GM12872 (cell line): ENCODE results near the gene OAF.

Experiments used
- TF ChIP-seq, protein P1 (sequence below): IDR thresholded peaks from 3 replicates; pipeline ENCODE4 v1.5.1; 2011; ENCODE audit warnings: low read depth, mild to moderate bottlenecking, low read length, moderate library complexity; ENCODE audit not compliant: insufficient read depth

Gene OAF

GRCh38 chr11:120235024-120235628 lies 24.3 kb downstream of the OAF start:
- TF ChIP-seq, protein P1, sequence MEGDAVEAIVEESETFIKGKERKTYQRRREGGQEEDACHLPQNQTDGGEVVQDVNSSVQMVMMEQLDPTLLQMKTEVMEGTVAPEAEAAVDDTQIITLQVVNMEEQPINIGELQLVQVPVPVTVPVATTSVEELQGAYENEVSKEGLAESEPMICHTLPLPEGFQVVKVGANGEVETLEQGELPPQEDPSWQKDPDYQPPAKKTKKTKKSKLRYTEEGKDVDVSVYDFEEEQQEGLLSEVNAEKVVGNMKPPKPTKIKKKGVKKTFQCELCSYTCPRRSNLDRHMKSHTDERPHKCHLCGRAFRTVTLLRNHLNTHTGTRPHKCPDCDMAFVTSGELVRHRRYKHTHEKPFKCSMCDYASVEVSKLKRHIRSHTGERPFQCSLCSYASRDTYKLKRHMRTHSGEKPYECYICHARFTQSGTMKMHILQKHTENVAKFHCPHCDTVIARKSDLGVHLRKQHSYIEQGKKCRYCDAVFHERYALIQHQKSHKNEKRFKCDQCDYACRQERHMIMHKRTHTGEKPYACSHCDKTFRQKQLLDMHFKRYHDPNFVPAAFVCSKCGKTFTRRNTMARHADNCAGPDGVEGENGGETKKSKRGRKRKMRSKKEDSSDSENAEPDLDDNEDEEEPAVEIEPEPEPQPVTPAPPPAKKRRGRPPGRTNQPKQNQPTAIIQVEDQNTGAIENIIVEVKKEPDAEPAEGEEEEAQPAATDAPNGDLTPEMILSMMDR = peak; percentile 92

DNA sequence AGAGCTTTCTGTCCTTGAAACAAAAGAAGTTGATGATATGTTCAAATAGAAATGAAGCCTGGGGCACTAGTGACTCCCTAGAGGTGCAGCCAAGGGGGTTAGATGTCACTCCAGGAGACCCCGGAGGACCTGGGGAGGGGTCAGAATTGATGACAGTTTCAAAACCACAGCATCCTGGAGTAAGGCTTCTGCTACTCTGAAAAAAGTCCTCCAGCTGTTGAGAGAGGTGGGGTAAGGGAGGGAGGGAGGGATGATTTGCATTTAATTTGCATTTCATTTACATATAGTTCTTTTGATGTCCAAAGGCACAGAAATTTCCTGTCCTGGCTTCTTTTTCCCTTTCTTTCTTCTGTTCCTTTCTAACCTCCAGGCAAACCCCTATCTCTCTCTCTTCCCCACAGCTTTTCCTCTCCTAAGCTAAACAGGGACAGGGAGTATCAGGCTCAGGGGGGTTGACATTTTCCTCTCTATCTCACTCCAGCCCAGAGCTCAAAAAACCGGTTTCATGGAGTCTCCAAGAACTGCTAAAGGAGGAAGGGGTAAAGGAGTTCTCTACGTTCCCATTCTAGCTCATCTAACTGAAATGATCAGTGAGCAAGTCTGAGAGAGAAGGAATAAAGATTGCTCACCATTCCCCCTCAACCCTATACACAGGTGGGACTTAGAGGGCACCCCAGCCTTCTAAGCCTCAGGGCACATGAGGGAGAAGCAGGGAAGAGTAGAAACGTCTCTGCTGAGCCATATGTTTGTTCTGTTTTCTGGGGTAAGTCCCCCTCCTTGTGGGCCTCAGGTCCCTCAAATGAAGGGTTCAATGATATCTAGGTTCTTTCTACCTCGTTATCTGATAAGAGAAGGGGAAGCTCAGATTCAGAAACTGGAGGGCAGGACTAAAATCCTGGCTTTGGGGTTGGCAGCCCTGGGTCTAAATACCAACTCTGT lies 25.6 kb downstream of the OAF start:
- TF ChIP-seq, protein P1 = no peak

- TF ChIP-seq, protein P1 = no peak
These were observed 28.3 kb downstream of the OAF start for GRCh38 chr11:120238968-120239620.

DNA sequence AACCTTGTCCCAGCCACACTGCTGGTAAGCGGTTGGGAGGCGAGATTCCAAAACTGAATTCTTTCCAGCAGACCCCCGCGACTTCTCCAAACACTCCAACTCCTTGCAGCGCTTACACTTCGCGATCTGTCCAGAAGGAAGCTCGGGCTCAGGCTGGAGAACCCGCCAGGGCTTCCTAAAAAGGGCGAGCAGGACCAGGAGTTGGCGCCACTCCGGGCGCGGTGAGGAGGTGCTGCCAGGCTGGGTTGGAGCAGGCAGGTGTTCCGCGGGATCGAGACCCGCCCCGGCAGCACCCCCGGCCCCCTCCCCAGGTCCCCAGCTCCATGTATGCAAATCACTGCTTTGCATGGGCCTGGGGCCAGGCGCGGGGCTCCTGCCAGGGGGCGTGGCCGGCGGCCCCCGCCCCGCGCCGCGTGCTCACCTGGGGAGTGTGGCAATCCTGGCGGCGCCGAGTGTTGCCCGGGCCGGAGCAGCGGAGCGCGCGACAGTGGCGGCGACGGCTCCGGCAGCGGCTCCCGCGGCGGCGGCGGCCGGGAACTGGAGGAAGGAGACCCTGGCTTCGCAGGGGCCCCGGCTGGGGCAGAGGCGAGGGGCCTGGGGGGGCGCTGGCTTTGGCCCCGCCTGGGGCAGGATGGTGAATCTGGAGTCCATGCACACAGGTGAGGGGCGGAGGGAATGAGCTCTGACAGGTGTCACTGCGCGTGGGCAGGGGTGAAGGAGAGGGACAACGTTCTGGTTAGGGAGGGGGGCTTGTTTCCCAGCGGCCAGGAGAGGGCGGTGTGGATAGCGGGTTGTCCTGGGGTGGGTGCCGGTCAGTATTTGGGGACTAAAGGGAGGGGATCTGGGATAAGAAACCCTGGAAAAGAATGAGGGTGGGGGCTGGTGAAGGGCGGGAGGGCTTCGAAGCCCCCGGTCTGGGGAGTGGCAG lies 29.1 kb downstream of the OAF start, which contains the start of gene POU2F3:
POU2F3 (plus strand) TSS at position 428 of the 928 bp plus-strand sequence; CDS start at position 632, 204 bp downstream.
- TF ChIP-seq, protein P1 = 0 out of 3 replicates have a peak, but pooled peaks have one; percentile 13

DNA sequence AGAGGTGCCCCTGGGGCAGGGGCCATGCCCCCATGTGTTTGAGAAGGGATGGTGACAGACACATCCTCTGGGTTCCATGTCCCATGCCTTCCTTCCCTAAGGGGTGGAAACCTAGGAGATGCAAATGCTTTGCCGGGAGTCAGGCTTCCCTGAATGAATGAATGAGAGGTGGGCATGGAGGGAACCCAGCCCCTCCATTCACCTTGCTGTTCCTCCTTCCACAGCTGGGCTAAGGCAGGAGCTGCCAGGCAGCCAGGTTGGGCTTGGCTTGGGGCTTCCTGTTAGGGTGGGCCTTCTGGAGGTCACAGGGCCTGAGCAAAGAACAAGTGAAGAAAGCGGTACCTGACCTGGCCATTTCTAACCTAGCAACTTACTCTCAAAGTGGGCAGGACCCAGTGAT lies 30.0 kb downstream of the OAF start:
- TF ChIP-seq, protein P1 = no peak

- TF ChIP-seq, protein P1 = no peak
These were observed 30.4 kb downstream of the OAF start for GRCh38 chr11:120241277-120241676.
